HG02678 (cell line): ENCODE data around the gene ZNF385B.
"Not testable (repeated sequence)": the region's sequence is repeated elsewhere in the genome, so short reads cannot be mapped to it uniquely, and the experiment has no call there.

ENCODE experiments used
- ATAC-seq: cut with Tn5 transposase; IDR thresholded peaks from one replicate; pipeline ENCODE4 v1.9.1; 2021; ENCODE audit warnings: mild to moderate bottlenecking, moderate library complexity; ENCODE audit not compliant: unreplicated experiment

ZNF385B gene

DNA sequence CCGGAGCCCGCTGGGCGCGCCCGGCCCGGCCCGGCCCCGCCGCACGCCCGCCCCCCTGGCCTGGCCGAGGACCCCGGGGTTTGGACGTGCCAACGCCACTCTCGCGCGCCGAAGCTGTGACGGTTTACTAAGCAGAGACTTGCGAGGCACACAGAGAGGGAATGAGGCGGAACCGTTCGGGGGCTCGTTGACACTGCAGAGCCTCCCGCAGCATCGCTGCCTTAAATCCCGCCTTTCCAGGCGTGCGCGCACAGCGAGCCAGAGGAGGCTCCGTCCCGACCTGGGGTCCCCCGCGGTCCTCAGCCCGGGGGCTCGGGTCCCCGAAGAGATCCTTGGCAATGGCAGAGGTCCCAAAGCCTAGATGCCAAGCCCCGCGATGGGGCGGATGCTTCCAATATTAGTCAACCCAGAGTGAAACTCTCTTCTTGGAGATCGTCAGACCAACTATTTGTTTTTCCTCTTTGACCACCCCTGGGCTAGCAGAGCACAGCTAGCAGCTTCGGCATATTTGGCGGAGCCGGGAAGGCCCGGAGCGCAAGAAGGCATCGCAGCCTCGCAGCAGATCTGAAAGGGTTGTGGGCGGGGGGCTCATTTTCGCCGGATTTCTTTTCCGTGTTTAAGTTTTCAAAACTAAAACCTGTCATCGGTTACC, at the start of gene ZNF385B:
Gene ZNF385B (minus strand): TSS at position 197 of the 652 bp plus-strand sequence.
- ATAC-seq = peak; percentile 40

GRCh38 chr2:179910735-179911113, 49.3 kb upstream of the ZNF385B start:
- ATAC-seq = no peak

DNA sequence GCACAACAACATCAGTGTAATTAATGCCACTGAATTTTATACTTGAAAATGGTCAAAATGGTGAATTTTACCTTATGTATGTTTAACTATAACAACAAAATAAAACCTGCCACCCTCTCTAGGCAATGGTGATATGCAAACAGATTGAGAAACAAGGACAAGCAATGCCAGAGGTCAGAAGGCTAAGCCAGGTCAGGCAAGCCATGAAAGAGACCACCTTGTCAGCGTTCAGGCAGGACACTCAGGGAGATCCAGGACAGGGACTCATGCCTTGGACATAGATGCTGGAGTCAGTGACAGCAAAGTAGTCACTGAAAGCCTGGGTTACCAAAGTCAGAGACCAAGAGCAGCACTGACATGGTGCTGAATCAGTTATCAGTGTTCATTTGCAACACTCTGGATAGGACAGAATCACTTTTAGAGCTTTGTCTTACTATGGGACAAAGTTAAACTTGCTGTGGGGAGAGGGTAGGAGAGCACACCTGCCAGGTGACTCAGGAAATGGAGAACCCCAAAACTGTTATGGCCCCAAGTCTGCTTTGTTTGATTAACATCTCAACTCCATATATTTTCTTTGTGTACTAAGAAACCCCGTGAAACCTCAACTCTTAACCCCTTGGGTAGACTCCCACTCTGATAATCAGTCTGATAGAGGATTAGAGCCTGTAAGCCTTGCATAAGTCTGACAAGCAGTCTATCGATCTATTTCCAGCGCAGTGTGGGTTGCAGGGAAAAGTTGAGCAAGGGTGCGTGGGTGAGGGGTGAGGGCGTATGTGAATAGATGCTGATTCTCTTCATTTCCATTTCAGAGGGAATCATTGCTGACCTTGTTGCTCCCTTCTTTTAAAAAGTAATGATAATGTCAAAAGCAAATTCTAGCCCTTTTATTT, 48.7 kb upstream of the ZNF385B start:
- no peak for ATAC-seq

GRCh38 chr2:179900655-179901054, 39.2 kb upstream of the ZNF385B start:
- no peak for ATAC-seq

DNA sequence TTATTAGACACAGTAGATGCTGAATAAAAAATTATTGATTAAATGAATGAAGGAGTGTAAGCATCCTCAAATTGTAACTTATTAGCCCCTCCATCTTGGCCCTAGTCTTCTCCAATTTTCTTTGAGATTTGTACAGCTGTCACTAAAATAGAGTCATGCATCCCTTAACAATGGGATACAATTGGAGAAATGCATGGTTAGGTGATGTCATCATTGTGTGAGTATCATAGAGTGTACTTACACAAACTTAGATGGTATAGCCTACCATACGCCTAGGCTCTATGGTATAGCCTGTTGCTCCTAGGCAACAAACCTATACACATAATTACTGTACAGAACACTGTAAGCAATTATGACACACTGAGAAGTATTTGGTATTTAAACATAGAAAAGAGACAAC, 38.3 kb upstream of the ZNF385B start:
- ATAC-seq = no peak

- ATAC-seq = peak; percentile 59
Measured at GRCh38 chr2:179898873-179899272, 37.5 kb upstream of the ZNF385B start.

DNA sequence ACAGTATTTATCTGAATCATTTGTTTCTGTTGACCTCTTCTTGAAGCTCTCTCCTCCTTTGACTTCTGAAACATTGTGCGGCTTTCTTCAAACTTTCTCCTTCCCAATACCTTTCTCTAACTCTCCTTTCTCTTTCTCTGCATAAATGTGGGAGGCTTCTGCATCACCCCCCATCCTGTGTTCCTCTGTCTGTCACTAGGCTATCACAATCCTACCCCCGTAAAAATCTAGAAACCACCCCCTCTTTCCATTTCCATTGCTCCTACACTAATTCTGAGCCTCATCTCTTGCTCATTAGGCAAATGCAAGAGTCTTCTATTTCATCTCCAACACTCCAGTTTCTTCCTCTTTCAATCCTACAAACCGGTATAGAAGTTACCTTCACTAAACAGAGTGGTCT, 32.2 kb upstream of the ZNF385B start:
- ATAC-seq = no peak

GRCh38 chr2:179891237-179891636, 29.8 kb upstream of the ZNF385B start:
- no peak for ATAC-seq

DNA sequence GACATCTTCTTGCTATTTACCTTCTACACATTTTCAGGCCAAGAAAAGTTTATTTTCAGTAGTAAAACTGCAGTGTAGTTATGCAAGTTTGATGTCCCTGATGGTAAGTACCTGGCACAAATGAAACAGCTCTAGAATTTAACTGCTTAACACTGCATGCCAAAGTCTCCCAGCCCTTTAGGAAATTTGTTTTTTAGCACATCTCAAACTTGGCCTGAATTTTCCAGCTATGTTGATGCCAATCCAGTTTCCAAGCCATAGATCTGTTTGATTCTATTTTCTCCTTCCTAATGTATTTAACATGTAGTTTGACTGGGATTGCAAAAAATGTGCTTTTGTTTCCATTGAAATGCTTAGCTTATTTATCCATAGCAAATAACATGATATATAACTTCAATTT, 29.3 kb upstream of the ZNF385B start:
- ATAC-seq = no peak

GRCh38 chr2:179888642-179889041, 27.2 kb upstream of the ZNF385B start:
- ATAC-seq = not testable (repeated sequence)

DNA sequence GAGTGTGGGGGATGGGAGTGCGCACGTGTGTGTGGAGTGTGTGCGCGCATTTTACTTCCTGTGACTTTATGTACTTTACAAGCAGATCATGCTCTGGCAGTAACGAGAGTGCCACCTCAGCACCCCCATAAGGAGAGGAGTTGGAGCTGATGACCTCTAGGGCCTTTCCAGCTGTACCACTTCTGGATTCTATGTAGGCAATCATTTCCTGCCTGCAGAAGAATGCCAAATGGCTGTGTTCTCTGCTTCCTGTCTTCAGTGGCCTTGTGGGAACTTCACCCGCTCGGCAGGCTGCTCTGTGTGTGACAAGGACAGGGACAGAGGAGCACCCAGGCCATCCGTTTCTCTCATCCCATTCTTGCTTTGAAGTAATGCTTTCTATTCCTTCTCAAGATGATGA, 22.8 kb upstream of the ZNF385B start:
- ATAC-seq = no peak

GRCh38 chr2:179882851-179883806, 21.7 kb upstream of the ZNF385B start:
- ATAC-seq = no peak

DNA sequence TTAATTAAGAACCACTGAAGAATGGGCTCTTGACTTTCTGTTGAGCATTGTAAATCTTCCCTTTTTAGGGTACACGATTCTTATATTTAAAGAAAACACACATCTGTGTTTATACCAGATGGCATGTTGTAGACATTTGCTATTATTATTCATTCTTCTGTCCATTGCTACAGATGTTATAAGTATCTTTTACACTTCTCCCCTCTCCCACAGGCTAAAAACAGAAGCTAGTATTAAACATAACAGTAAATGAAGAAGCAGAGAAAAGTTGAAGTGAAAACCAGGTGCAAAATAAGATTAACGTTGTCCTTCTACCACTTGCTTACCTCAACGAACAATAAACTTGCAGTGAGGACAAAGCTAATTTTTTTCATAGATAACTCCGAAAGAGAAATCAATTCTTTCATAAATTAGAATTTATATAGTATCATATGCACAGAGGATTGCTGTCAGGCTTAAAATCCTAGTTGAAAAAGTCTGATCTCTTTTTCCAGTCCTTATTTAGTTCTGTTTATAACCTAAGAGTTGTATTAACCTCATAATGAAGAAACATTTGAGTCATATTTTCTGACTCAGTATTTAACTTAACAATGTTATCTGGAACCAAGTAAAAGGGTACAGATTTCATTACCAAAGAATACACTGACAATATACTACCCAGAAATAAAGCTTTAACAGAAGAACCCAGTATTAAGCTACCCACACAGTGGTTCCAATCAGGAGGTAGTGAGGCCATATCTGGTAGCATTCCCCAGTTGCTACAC, 16.4 kb upstream of the ZNF385B start:
- ATAC-seq = no peak

DNA sequence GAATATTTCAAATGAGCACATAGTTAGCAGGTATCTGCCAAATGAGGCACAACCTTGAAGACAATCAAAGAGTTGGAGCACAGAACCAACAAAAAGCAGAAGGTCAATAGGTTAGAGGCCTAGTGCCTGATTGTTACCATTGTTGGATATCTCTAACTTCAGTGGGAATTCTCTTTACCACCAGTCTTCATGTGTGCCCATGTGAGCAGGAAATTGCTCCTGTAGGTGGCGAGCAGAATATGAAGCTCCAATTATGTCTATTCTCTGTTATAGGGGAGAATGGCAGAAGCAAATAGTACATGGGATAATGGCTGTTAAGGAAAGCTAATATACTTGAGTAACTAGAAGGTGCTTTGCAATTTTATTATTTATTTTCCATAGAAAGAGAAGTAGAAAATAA, 14.9 kb upstream of the ZNF385B start:
- no peak for ATAC-seq

DNA sequence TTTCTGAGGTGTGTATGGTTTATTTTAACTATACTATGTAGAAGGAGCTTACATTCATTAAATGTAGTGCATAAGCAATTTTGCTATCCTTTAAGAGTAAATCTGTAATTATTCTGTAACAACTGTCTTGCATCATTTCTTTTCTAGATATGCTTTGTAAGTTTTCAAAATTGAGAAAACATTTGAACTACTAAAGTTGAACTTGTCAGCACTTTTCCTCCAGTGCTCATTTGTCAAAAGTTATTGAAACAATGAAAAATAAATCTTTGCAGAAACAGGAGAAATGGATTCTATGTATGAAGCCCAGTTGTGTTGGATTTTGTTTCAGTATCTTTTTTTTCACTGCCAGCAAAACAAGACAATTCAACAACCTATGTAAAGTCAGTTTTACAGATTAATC, 14.5 kb upstream of the ZNF385B start:
- no peak for ATAC-seq

DNA sequence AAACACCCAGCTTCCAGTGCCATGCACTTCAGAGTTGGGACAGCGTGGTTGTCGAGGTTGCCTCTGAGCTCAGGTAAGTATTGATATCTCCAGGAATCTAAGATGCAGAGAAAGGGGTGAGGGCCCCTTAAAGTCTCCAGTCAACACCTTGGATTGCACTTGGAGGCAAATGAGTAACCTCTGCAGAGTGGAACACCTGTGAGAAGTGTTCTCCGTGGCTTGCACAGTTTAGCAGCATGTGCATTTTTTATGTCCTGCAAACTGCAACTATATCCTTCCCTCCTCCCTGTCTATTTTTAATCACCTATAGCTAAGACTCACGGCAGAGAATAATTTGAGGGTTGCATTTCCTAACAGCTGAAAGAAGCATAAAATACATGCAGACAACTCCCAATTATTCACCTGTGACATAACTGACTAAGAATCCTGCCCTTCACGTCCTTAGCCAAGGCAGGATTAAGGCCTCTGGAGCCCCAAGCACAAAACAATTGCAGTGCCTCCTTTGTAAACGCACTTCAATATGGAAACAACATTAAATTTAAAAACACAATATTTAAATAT, 1.6 kb upstream of the ZNF385B start:
- ATAC-seq = no peak

DNA sequence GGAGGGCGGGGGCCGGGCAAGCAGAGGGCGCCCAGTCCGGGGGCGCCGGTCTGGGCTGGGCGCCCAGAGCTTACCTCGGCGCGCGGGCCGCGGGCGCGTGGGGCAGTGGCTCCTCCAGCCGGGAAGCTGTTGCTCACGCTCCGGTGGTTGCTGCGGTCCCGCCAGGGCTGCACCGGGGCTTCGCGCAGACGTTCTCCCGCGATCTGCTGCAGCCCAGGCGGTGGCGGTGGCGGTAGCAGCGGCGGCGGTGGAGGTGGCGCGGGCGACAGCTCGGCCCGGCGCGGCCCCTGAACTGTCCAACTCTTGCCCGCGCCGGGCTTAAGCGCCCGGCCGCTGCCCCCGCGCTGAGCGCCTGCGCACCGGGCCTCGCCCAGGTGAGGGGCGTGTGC, 391 bp downstream of the ZNF385B start:
- peak; percentile 38 for ATAC-seq

GRCh38 chr2:179860255-179861026, 971 bp downstream of the ZNF385B start:
- no peak for ATAC-seq

- ATAC-seq = no peak
Measured at GRCh38 chr2:179859523-179859922, 1.9 kb downstream of the ZNF385B start.
